Neuronal stem cell (in vitro differentiated cells): ENCODE measurements around the gene SDE2.

Experiments used
- DNase-seq: peaks from one replicate; pipeline ENCODE4 v3.0.0-alpha.2; 2013; ENCODE audit warnings: low spot score
- H2AFZ ChIP-seq: one replicate; pipeline ENCODE4 v1.6.1; 2013; ENCODE audit warnings: mild to moderate bottlenecking, low read length, inconsistent platforms
- H2AK5ac ChIP-seq: 2 replicates; pipeline ENCODE4 v1.6.1; 2013; ENCODE audit warnings: low read depth, mild to moderate bottlenecking, inconsistent platforms, low read length, moderate library complexity, mixed read lengths
- H2BK120ac ChIP-seq: 2 replicates; pipeline ENCODE4 v1.6.1; 2013; ENCODE audit warnings: low read depth, mild to moderate bottlenecking, inconsistent platforms, low read length, moderate library complexity, mixed read lengths
- H2BK12ac ChIP-seq: one replicate; pipeline ENCODE4 v1.6.1; 2013; ENCODE audit warnings: low read length, inconsistent platforms
- H2BK15ac ChIP-seq: 2 replicates; pipeline ENCODE4 v1.6.1; 2013; ENCODE audit warnings: mild to moderate bottlenecking, low read length, inconsistent platforms, mixed read lengths
- H2BK5ac ChIP-seq: one replicate; pipeline ENCODE4 v1.6.1; 2013; ENCODE audit warnings: inconsistent platforms, mild to moderate bottlenecking, low read length, moderate library complexity
- H3K14ac ChIP-seq: one replicate; pipeline ENCODE4 v1.6.1; 2013; ENCODE audit warnings: low read length, inconsistent platforms
- H3K18ac ChIP-seq: 2 replicates; pipeline ENCODE4 v1.6.1; 2013; ENCODE audit warnings: low read length, inconsistent platforms
- H3K23ac ChIP-seq: 2 replicates; pipeline ENCODE4 v1.6.1; 2013; ENCODE audit warnings: low read depth, mild to moderate bottlenecking, mixed read lengths, low read length, inconsistent platforms; ENCODE audit not compliant: poor library complexity
- H3K27ac ChIP-seq: replicated peaks from 3 replicates; pipeline ENCODE4 v1.5.1; 2013; ENCODE audit warnings: low read length, inconsistent platforms
- H3K27me3 ChIP-seq, 3 experiments: 2 replicates each; pipeline ENCODE4 v1.6.1; 2013; ENCODE audit warnings: low read length in 3 of 3, mild to moderate bottlenecking in 2 of 3, inconsistent platforms in 1 of 3, low read depth in 1 of 3, mixed read lengths in 1 of 3, moderate library complexity in 1 of 3; ENCODE audit not compliant: control insufficient read depth in 3 of 3, insufficient read depth in 3 of 3
- H3K36me3 ChIP-seq, 2 donors: replicated peaks in 1 of 2; 2 replicates each; pipeline ENCODE4 v1.6.1; 2013; ENCODE audit warnings: low read length in 2 of 2; ENCODE audit not compliant: control insufficient read depth in 2 of 2, insufficient read depth in 2 of 2
- H3K4ac ChIP-seq: 2 replicates; pipeline ENCODE4 v1.6.1; 2013; ENCODE audit warnings: inconsistent platforms, mild to moderate bottlenecking, low read length, moderate library complexity
- H3K4me1 ChIP-seq, 2 donors: 1 replicate in 1 of 2; 2 replicates in 1 of 2; pipeline ENCODE4 v1.6.1; 2013; ENCODE audit warnings: low read length in 2 of 2, low read depth in 1 of 2; ENCODE audit not compliant: control insufficient read depth in 2 of 2, insufficient read depth in 1 of 2
- H3K4me2 ChIP-seq: one replicate; pipeline ENCODE4 v1.6.1; 2013; ENCODE audit warnings: mild to moderate bottlenecking, low read length, inconsistent platforms; ENCODE audit not compliant: insufficient read depth, poor library complexity, severe bottlenecking
- H3K4me3 ChIP-seq, 2 donors: 2 replicates each; pipeline ENCODE4 v1.5.1; 2013; ENCODE audit warnings: low read length in 2 of 2, mild to moderate bottlenecking in 2 of 2, inconsistent platforms in 1 of 2, moderate library complexity in 1 of 2
- H3K79me1 ChIP-seq: one replicate; pipeline ENCODE4 v1.6.1; 2013; ENCODE audit warnings: low read depth, mild to moderate bottlenecking, inconsistent platforms, low read length, moderate library complexity
- H3K9ac ChIP-seq: one replicate; pipeline ENCODE4 v1.6.1; 2013; ENCODE audit warnings: mild to moderate bottlenecking, low read depth, low read length, inconsistent platforms; ENCODE audit not compliant: poor library complexity
- H3K9me3 ChIP-seq, 2 donors: replicated peaks in 1 of 2; 2 replicates each; pipeline versions ENCODE3 to v1.6.1; 2013; ENCODE audit warnings: low read length in 2 of 2, mild to moderate bottlenecking in 2 of 2, inconsistent platforms in 1 of 2, low read depth in 1 of 2, mixed read lengths in 1 of 2, moderate library complexity in 1 of 2; ENCODE audit not compliant: control insufficient read depth in 2 of 2, insufficient read depth in 1 of 2
- H4K8ac ChIP-seq: one replicate; pipeline ENCODE4 v1.6.1; 2013; ENCODE audit warnings: low read depth, mild to moderate bottlenecking, inconsistent platforms, low read length, moderate library complexity
- H4K91ac ChIP-seq: one replicate; pipeline ENCODE4 v1.6.1; 2013; ENCODE audit warnings: low read length, low read depth, mild to moderate bottlenecking, inconsistent platforms; ENCODE audit not compliant: poor library complexity
- WGBS, 2 donors: extraction: QIAGEN DNeasy Blood & Tissue Kit; methylation state at CpG; one replicate each; pipeline ENCODE4 v1.1.7; 2013; ENCODE audit warnings: missing lambda C conversion rate in 2 of 2, mixed read lengths in 1 of 2; ENCODE audit not compliant: insufficient read length in 2 of 2, insufficient replicate concordance in 1 of 2; ENCODE audit errors: extremely low coverage in 2 of 2; 5-methylcytosine and 5-hydroxymethylcytosine counted together

The SDE2 gene

DNA sequence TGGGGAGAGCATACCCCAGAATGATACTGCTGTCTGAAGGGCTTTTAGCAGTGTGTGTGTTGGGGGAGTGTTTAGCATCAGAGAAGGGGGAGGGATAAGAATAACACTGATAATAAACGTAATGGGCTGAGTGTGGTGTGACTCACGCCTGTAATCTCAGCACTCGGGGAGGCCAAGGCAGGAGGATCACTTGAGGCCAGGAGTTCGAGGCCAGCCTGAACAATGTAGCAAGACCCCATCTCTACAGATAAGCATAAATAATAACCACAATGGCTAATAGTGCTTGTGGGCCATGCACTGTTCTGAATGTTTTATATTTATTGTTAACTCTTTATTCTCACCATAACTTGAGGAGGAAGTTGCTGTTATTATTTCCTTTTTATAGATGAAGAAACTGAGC lies 55.6 kb downstream of the SDE2 start:
- Histone ChIP-seq H3K4me3 (no peak overlapping the region), H4K91ac (no peak overlapping the region), H2AFZ (no peak overlapping the region), H2BK15ac (no peak overlapping the region), H2BK12ac (no peak overlapping the region), H2BK120ac (no peak overlapping the region), H3K4ac (no peak overlapping the region), H3K27me3 (peaks cover 0 to 17% (median 14%) of the 10 kb centered on the region in 3 experiments), H3K79me1 (no peaks in the 10 kb centered on the region), H3K4me2 (no peak overlapping the region), H3K14ac (no peak overlapping the region), H3K36me3 (no peaks in the 10 kb centered on the region), H3K18ac (peak overlapping the region; percentile 19), H3K9me3 (no peaks in the 10 kb centered on the region), H3K9ac (no peak overlapping the region), H3K4me1 (peaks cover 31 to 40% of the 10 kb centered on the region in 2 donors), H2AK5ac (no peak overlapping the region), H4K8ac (no peak overlapping the region), H2BK5ac (no peak overlapping the region), H3K23ac (no peak overlapping the region), H3K27ac (no peak overlapping the region)
- no CpG with 5 or more reads among the region's 4 CpGs for WGBS, 2 donors
- no peak for DNase-seq

DNA sequence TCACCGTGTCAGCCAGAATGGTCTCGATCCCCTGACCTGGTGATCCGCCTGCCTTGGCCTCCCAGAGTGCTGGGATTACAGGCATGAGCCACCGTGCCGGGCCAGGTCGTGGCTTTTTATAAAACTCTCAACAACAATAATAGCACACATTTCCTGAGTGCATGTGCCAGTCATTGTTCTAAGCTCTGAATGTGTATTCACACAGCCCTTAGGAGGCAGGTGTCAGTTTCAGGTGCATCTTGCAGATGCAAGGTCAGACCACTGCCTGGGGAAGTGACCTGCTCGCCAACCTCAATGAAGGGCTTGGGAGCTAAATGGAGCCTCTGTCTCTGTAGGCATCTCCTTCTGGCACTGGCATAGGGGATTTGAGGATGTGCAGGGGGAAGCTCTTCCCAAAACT lies 56.6 kb downstream of the SDE2 start:
- no peak overlapping the region for H2BK12ac ChIP-seq
- peaks cover 31 to 39% of the 10 kb centered on the region in 2 donors for H3K4me1 ChIP-seq
- H3K27me3 ChIP-seq, result peaks cover 0 to 11% (median 9%) of the 10 kb centered on the region in 3 experiments
- no peak overlapping the region for H4K8ac ChIP-seq
- no peak overlapping the region for H3K27ac ChIP-seq
- H2BK5ac ChIP-seq, result no peak overlapping the region
- peak overlapping the region; percentile 49 for H3K18ac ChIP-seq
- H2AK5ac ChIP-seq, result no peak overlapping the region
- no peaks in the 10 kb centered on the region for H3K9me3 ChIP-seq
- no peak overlapping the region for H3K4me3 ChIP-seq
- H3K36me3 ChIP-seq, result no peaks in the 10 kb centered on the region
- no peak for DNase-seq
- no peak overlapping the region for H3K4ac ChIP-seq
- WGBS, 2 donors, result no CpG with 5 or more reads among the region's 7 CpGs
- no peak overlapping the region for H2BK15ac ChIP-seq
- H2BK120ac ChIP-seq, result no peak overlapping the region
- no peak overlapping the region for H3K14ac ChIP-seq
- no peak overlapping the region for H3K9ac ChIP-seq
- H3K4me2 ChIP-seq, result no peak overlapping the region
- H2AFZ ChIP-seq, result no peak overlapping the region
- H3K23ac ChIP-seq, result peak overlapping the region; percentile 17
- H3K79me1 ChIP-seq, result no peaks in the 10 kb centered on the region
- H4K91ac ChIP-seq, result no peak overlapping the region

DNA sequence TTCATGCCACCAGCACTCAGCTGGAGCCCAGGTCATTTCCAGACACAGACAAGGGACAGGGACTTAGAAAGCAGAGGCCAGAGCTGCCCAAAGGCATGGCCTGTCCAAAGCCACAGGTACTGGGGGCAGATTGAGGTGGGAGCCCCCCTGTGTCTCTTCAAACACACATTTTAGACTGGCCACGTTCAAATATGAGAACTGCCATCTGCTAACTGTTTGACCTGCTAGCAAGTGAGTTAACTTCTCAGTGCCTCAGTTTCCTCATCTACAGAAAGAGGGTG lies 57.3 kb downstream of the SDE2 start:
- Histone ChIP-seq H2AFZ (peak overlapping the region; percentile 15), H2BK12ac (no peak overlapping the region), H2BK15ac (no peak overlapping the region), H3K4ac (no peak overlapping the region), H3K9me3 (no peaks in the 10 kb centered on the region), H3K18ac (peak overlapping the region; percentile 11), H2BK5ac (no peak overlapping the region), H3K14ac (peak overlapping the region; percentile 39), H3K4me1 (peaks cover 31 to 36% of the 10 kb centered on the region in 2 donors), H3K4me2 (no peak overlapping the region), H4K91ac (no peak overlapping the region), H3K9ac (no peak overlapping the region), H3K23ac (no peak overlapping the region), H3K36me3 (no peaks in the 10 kb centered on the region), H3K27ac (no peak overlapping the region), H2AK5ac (no peak overlapping the region), H4K8ac (no peak overlapping the region), H2BK120ac (no peak overlapping the region), H3K4me3 (no peak overlapping the region), H3K27me3 (peaks cover 0 to 11% (median 7%) of the 10 kb centered on the region in 3 experiments), H3K79me1 (no peaks in the 10 kb centered on the region)
- WGBS, 2 donors, result no CpG with 5 or more reads among the region's 1 CpG
- no peak for DNase-seq

DNA sequence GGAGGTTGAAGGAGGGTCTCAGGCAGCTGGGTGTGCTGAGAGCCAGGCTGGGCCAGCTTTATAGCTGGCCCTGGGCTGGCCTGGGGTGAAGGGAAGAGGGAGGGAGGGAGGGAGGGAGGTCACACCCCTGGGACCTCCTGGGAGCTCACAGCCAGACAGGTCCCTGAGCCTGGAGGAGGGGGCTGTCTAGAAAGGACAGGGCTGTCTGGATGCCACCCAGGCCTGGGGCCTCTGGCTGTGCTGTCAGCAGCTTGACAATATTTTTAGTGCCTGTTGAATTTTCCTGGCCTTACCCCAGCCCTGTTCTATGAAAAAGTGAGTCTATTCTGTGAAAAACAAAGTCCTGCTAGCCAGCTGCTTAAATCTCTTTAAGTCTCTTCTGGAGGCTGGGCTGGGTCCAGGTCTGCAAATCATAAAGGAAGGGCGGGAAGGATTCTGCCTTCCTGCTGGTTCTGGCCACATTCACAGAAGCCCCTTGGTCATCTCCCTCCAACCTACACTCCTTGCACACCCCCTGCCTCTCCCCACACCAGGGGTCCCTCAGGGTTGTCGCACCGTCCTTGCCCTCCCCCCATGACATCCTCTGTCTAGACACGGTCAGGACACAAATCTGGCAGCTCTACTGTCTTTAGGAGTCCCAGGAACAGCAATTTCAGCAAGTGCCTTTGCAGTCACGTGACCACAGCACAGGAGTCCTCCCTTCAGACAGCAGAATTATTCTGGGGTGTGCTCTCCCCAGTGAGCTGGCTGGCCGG lies 57.8 kb downstream of the SDE2 start, which contains the start of gene LEFTY2:
LEFTY2 (minus strand) TSS at position 34 of the 755 bp plus-strand sequence. CDS start 80 bp downstream, outside the sequence.
- peak within 1 kb of the TSS in 1 of 2 donors; percentile 26 for H3K4me3 ChIP-seq
- no CpG with 5 or more reads among the region's 6 CpGs for WGBS, 2 donors
- H3K14ac ChIP-seq, result peak within 1 kb of the TSS; percentile 39
- H3K4me1 ChIP-seq, result peaks cover 31 to 34% of the 10 kb centered on the region in 2 donors
- peak within 1 kb of the TSS; percentile 100 for H3K23ac ChIP-seq
- H3K27me3 ChIP-seq, result peaks cover 0 to 11% (median 7%) of the 10 kb centered on the region in 3 experiments
- peak within 1 kb of the TSS; percentile 26 for H2BK120ac ChIP-seq
- no peak within 1 kb of the TSS for H3K4ac ChIP-seq
- no peaks in the 10 kb centered on the region for H3K36me3 ChIP-seq
- H3K4me2 ChIP-seq, result no peak within 1 kb of the TSS
- DNase-seq, result no peak
- peak within 1 kb of the TSS; percentile 15 for H2AFZ ChIP-seq
- H3K9ac ChIP-seq, result no peak within 1 kb of the TSS
- no peaks in the 10 kb centered on the region for H3K9me3 ChIP-seq
- no peak within 1 kb of the TSS for H2BK5ac ChIP-seq
- H3K79me1 ChIP-seq, result no peaks in the 10 kb centered on the region
- no peak within 1 kb of the TSS for H4K8ac ChIP-seq
- no peak within 1 kb of the TSS for H4K91ac ChIP-seq
- H2BK15ac ChIP-seq, result no peak within 1 kb of the TSS
- H2BK12ac ChIP-seq, result peak within 1 kb of the TSS; percentile 27
- peak within 1 kb of the TSS; percentile 79 for H3K18ac ChIP-seq
- H2AK5ac ChIP-seq, result peak within 1 kb of the TSS; percentile 12
- H3K27ac ChIP-seq, result no peak within 1 kb of the TSS
